Endothelial cell of umbilical vein (primary cell): ENCODE results near the gene PCDH8. TPM values are rescaled to one million over a fixed set of nuclear protein-coding genes. Genes with fewer than 3 reads are reported as not detected.

Experiments used
- BruUV-seq: library from RNA; stranded (reverse); fragments of 400-500 nt; replicated peaks from 2 replicates; lab custom pipeline; 2021; lab: Mats Ljungman, UMichigan
- CTCF ChIA-PET: fragments of 300-600, 350-600 bp; sonication (Branson Sonifier 250); formaldehyde crosslinking; loops from one replicate; lab custom pipeline; 2021; ENCODE audit warnings: antibody characterized with exemption, inconsistent platforms; lab: Charles Lee
- POLR2A ChIA-PET: fragments of 300-600, 350-600 bp; sonication (Branson Sonifier 250); formaldehyde crosslinking; loops from one replicate; lab custom pipeline; 2021; ENCODE audit warnings: antibody characterized with exemption, inconsistent platforms; lab: Charles Lee
- DNase-seq: peaks from one replicate; pipeline ENCODE4 v3.0.0-alpha.2; 2011; ENCODE audit warnings: low read depth, low spot score
- FAIRE-seq: peaks from 2 replicates; lab custom pipeline; 2011; peaks lifted over from hg19 to GRCh38; lab: Jason Lieb, UNC
- H2AFZ ChIP-seq: 2 replicates; pipeline ENCODE4 v1.6.0; 2012; ENCODE audit warnings: low read depth, low read length, control low read depth, inconsistent platforms
- H3K27ac ChIP-seq: 2 replicates; pipeline ENCODE4 v1.5.1; 2011; ENCODE audit warnings: low read depth, mild to moderate bottlenecking, control low read depth, low read length, moderate library complexity; ENCODE audit not compliant: insufficient read depth
- H3K27me3 ChIP-seq, 2 experiments: 2 replicates each; pipeline versions ENCODE4 v1.6.0 to v1.6.1; 2011; ENCODE audit warnings: low read length in 2 of 2, mixed read lengths in 1 of 2; ENCODE audit not compliant: control insufficient read depth in 2 of 2, insufficient read depth in 2 of 2
- H3K36me3 ChIP-seq, 2 experiments: 2 replicates in 1 of 2; 3 replicates in 1 of 2; pipeline ENCODE4 v1.5.1; 2011; ENCODE audit warnings: low read length in 2 of 2, mild to moderate bottlenecking in 1 of 2, moderate library complexity in 1 of 2; ENCODE audit not compliant: control insufficient read depth in 2 of 2, insufficient read depth in 2 of 2; ENCODE audit errors: extremely low read depth in 1 of 2
- H3K4me1 ChIP-seq: 3 replicates; pipeline ENCODE4 v1.5.1; 2011; ENCODE audit warnings: mild to moderate bottlenecking, low read length; ENCODE audit not compliant: control insufficient read depth, insufficient read depth; ENCODE audit errors: extremely low read depth
- H3K4me2 ChIP-seq: 2 replicates; pipeline ENCODE4 v1.6.1; 2011; ENCODE audit warnings: low read length, control low read depth, mixed read lengths; ENCODE audit not compliant: insufficient read depth
- H3K4me3 ChIP-seq, 3 experiments: fragments of 200-600 bp in 1 of 3; sonication (generic), shearing (Covaris generic) in 1 of 3; replicated peaks in 1 of 3; 2 replicates each; pipeline ENCODE4 v1.5.1; 2011 to 2016; ENCODE audit warnings: control low read depth in 3 of 3, low read length in 3 of 3, mild to moderate bottlenecking in 2 of 3, inconsistent platforms in 1 of 3, low read depth in 1 of 3, moderate library complexity in 1 of 3; ENCODE audit not compliant: insufficient read depth in 1 of 3
- H3K79me2 ChIP-seq: 2 replicates; pipeline ENCODE4 v1.6.0; 2012; ENCODE audit warnings: low read length, inconsistent platforms; ENCODE audit not compliant: control insufficient read depth, insufficient read depth
- H3K9ac ChIP-seq: replicated peaks from 2 replicates; pipeline ENCODE3; 2011; ENCODE audit warnings: low read length, control low read depth; ENCODE audit not compliant: insufficient read depth; ENCODE audit errors: extremely low read depth
- H3K9me1 ChIP-seq: replicated peaks from 3 replicates; pipeline ENCODE4 v1.6.0; 2011; ENCODE audit warnings: mild to moderate bottlenecking, low read length; ENCODE audit not compliant: control insufficient read depth, insufficient read depth; ENCODE audit errors: extremely low read depth
- H3K9me3 ChIP-seq: replicated peaks from 2 replicates; pipeline ENCODE4 v1.5.1; 2012; ENCODE audit warnings: low read length, inconsistent platforms; ENCODE audit not compliant: control insufficient read depth, insufficient read depth
- H4K20me1 ChIP-seq: replicated peaks from 2 replicates; pipeline ENCODE3; 2011; ENCODE audit warnings: mild to moderate bottlenecking, low read length; ENCODE audit not compliant: control insufficient read depth, insufficient read depth; ENCODE audit errors: extremely low read depth
- EZH2 ChIP-seq: IDR thresholded peaks from 2 replicates; pipeline ENCODE4 v1.6.1; 2012; ENCODE audit warnings: borderline replicate concordance, low read depth, mild to moderate bottlenecking, moderate library complexity, low read length, inconsistent platforms; ENCODE audit not compliant: severe bottlenecking
- FOS ChIP-seq: IDR thresholded peaks from 2 replicates; pipeline ENCODE4 v1.6.1; 2011; ENCODE audit warnings: mild to moderate bottlenecking, low read length, moderate library complexity, borderline replicate concordance; ENCODE audit not compliant: insufficient read depth
- GATA2 ChIP-seq: IDR thresholded peaks from 2 replicates; pipeline ENCODE4 v1.7.0; 2011; ENCODE audit warnings: low read depth, mild to moderate bottlenecking, moderate library complexity, mixed read lengths, low read length; ENCODE audit not compliant: insufficient read length, insufficient read depth
- JUN ChIP-seq: IDR thresholded peaks from 2 replicates; pipeline ENCODE4 v1.6.1; 2011; ENCODE audit warnings: borderline replicate concordance, low read depth; ENCODE audit not compliant: insufficient read length, insufficient read depth
- MAX ChIP-seq: IDR thresholded peaks from 2 replicates; pipeline ENCODE4 v1.6.1; 2011; ENCODE audit not compliant: insufficient read depth, insufficient read length
- MYC ChIP-seq: IDR thresholded peaks from one replicate; pipeline ENCODE4 v1.6.1; 2011; ENCODE audit warnings: mild to moderate bottlenecking, low read depth, low read length
- POLR2A ChIP-seq: IDR thresholded peaks from 2 replicates; pipeline ENCODE4 v1.6.1; 2012; ENCODE audit warnings: low read depth, mild to moderate bottlenecking, control low read depth, low read length
- POLR2AphosphoS5 ChIP-seq: IDR thresholded peaks from 2 replicates; pipeline ENCODE4 v1.6.1; 2012; ENCODE audit warnings: low read depth, mild to moderate bottlenecking, control low read depth, low read length, moderate library complexity; ENCODE audit not compliant: insufficient read depth
- dilution Hi-C: fragments of 300-500 bp; cut with MboI; formaldehyde crosslinking; loops from one replicate; pipeline ENCODE4 v1.15.0; 2019; ENCODE audit warnings: low sequenced_read_pairs; ENCODE audit not compliant: extremely low pct_ligation_motif_present
- intact Hi-C: fragments of 100-400 bp; cut with micrococcal nuclease; formaldehyde crosslinking; loops from one replicate; pipeline ENCODE4 v1.10.0; 2022
- polyA plus RNA-seq, 4 experiments: library from polyadenylated mRNA; depleted of rRNA in 3 of 4; stranded (reverse) in 3 of 4; unstranded in 1 of 4; fragments of >200 nt; gene quantifications; 2 replicates each; pipeline versions ENCODE4 v1.2.1 to v1.2.3, GENCODE V29; 2011 to 2012; ENCODE audit warnings: missing spikeins in 1 of 4
- total RNA-seq: library from RNA; stranded (reverse); gene quantifications from 2 replicates; pipeline ENCODE4 v1.2.3, GENCODE V29; 2021
- TF ChIP-seq, protein P1 (sequence below), 2 donors: IDR thresholded peaks; 1 replicate in 1 of 2; 2 replicates in 1 of 2; pipeline ENCODE4 v1.5.1; 2011; ENCODE audit warnings: low read length in 2 of 2, mild to moderate bottlenecking in 2 of 2, moderate library complexity in 2 of 2, control low read depth in 1 of 2, inconsistent platforms in 1 of 2, low read depth in 1 of 2; ENCODE audit not compliant: insufficient read depth in 1 of 2; ENCODE audit errors: extremely low read depth in 1 of 2

PCDH8 gene
- total and polyA plus RNA-seq, 2 donors (not counting 3 experiments of a cell fraction or from before 2014, with no cell fraction given) = not detected

DNA sequence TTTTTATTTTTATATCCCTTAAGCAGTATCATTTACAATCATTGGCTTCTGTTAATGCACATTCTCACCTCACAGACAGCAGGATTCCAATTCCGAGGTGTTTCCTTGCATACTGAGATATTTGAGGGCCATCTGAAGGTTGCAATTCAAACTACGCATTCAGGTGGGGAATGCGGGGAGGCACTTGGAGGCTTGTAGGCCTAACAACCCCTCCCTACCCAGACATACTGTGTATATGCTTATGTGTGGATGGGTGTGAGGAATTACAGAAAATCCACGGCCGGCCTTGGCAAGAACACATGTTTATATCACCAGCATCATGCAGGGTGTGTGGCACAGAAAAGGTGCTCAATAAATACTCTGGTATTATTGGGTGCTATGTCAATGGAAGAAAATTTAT is 43.3 kb upstream of the PCDH8 start:
- Histone ChIP-seq H3K9ac (no peak overlapping the region), H3K4me1 (no peaks in the 10 kb centered on the region), H3K36me3 (no peaks in the 10 kb centered on the region), H3K4me3 (no peak overlapping the region), H3K9me3 (no peaks in the 10 kb centered on the region), H4K20me1 (no peaks in the 10 kb centered on the region), H3K79me2 (no peaks in the 10 kb centered on the region), H2AFZ (no peak overlapping the region), H3K27ac (no peak overlapping the region), H3K27me3 (no peaks in the 10 kb centered on the region), H3K4me2 (no peak overlapping the region), H3K9me1 (no peaks in the 10 kb centered on the region)
- ChIA-PET POLR2A (no interaction called here), CTCF (no interaction called here)
- FAIRE-seq = no peak
- intact Hi-C loops (no loop called here), dilution Hi-C loops (no loop called here)
- DNase-seq = no peak
- TF ChIP-seq, protein P1, sequence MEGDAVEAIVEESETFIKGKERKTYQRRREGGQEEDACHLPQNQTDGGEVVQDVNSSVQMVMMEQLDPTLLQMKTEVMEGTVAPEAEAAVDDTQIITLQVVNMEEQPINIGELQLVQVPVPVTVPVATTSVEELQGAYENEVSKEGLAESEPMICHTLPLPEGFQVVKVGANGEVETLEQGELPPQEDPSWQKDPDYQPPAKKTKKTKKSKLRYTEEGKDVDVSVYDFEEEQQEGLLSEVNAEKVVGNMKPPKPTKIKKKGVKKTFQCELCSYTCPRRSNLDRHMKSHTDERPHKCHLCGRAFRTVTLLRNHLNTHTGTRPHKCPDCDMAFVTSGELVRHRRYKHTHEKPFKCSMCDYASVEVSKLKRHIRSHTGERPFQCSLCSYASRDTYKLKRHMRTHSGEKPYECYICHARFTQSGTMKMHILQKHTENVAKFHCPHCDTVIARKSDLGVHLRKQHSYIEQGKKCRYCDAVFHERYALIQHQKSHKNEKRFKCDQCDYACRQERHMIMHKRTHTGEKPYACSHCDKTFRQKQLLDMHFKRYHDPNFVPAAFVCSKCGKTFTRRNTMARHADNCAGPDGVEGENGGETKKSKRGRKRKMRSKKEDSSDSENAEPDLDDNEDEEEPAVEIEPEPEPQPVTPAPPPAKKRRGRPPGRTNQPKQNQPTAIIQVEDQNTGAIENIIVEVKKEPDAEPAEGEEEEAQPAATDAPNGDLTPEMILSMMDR (IDR thresholded peaks at IDR 0.05; ENCODE audit: extremely low read depth in 1 of 2, insufficient read depth in 1 of 2, low read depth in 1 of 2, low read length in 2 of 2) = no peak
- TF ChIP-seq GATA2 (no peak), POLR2AphosphoS5 (no peak), FOS (no peak), MAX (no peak), EZH2 (no peak), JUN (no peak), POLR2A (no peak), MYC (no peak)
- no TSS peak for BruUV-seq
